ENCODE measurements around the gene CSTA.

DNA sequence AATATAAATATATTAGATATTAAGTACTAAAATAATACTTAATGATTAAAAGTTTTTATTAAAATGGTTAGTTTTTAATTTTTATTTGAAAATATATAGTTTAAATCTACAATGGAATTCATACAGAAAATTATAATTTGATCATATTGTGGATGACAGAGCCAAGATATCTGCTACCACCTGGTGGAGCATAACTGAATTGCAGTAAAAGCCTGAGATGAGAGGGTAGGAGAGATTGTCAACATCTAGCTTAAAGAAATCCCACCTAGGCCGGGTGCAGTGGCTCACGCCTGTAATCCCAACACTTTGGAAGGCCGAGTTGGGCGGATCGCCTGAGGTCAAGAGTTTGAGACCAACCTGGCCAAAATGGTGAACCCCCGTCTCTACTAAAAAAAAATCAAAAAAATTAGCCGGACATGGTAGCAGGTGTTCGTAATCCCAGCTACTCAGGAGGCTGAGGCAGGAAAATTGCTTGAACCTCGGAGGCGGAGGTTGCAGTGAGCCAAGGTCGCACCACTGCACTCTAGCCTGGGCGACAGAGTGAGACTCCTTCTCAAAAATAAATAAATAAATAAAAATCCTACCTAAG is 25.1 kb upstream of the CSTA start:
- no peak for TF ChIP-seq POLR2AphosphoS5 (IDR thresholded peaks at IDR 0.05)
- TF ChIP-seq, protein P1, sequence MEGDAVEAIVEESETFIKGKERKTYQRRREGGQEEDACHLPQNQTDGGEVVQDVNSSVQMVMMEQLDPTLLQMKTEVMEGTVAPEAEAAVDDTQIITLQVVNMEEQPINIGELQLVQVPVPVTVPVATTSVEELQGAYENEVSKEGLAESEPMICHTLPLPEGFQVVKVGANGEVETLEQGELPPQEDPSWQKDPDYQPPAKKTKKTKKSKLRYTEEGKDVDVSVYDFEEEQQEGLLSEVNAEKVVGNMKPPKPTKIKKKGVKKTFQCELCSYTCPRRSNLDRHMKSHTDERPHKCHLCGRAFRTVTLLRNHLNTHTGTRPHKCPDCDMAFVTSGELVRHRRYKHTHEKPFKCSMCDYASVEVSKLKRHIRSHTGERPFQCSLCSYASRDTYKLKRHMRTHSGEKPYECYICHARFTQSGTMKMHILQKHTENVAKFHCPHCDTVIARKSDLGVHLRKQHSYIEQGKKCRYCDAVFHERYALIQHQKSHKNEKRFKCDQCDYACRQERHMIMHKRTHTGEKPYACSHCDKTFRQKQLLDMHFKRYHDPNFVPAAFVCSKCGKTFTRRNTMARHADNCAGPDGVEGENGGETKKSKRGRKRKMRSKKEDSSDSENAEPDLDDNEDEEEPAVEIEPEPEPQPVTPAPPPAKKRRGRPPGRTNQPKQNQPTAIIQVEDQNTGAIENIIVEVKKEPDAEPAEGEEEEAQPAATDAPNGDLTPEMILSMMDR (IDR thresholded peaks at IDR 0.05; ENCODE audit: poor library complexity, severe bottlenecking): peak; percentile 38
- TF ChIP-seq RAD21 (conservative IDR thresholded peaks at IDR 0.05): peak; percentile 23
- TF ChIP-seq EZH2 (IDR thresholded peaks at IDR 0.05; ENCODE audit: borderline replicate concordance, insufficient read depth, low read length, poor library complexity, severe bottlenecking): no peak
- TF ChIP-seq, protein P2, sequence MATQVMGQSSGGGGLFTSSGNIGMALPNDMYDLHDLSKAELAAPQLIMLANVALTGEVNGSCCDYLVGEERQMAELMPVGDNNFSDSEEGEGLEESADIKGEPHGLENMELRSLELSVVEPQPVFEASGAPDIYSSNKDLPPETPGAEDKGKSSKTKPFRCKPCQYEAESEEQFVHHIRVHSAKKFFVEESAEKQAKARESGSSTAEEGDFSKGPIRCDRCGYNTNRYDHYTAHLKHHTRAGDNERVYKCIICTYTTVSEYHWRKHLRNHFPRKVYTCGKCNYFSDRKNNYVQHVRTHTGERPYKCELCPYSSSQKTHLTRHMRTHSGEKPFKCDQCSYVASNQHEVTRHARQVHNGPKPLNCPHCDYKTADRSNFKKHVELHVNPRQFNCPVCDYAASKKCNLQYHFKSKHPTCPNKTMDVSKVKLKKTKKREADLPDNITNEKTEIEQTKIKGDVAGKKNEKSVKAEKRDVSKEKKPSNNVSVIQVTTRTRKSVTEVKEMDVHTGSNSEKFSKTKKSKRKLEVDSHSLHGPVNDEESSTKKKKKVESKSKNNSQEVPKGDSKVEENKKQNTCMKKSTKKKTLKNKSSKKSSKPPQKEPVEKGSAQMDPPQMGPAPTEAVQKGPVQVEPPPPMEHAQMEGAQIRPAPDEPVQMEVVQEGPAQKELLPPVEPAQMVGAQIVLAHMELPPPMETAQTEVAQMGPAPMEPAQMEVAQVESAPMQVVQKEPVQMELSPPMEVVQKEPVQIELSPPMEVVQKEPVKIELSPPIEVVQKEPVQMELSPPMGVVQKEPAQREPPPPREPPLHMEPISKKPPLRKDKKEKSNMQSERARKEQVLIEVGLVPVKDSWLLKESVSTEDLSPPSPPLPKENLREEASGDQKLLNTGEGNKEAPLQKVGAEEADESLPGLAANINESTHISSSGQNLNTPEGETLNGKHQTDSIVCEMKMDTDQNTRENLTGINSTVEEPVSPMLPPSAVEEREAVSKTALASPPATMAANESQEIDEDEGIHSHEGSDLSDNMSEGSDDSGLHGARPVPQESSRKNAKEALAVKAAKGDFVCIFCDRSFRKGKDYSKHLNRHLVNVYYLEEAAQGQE (IDR thresholded peaks at IDR 0.05; ENCODE audit: borderline replicate concordance): no peak
